GM23248 (cell line): ENCODE measurements around the gene EFCC1. TPM values are rescaled to one million over a fixed set of nuclear protein-coding genes. Genes with fewer than 3 reads are reported as not detected.

Source experiments
- DNase-seq: peaks from one replicate; pipeline ENCODE4 v3.0.0-alpha.2; 2015
- H2AFZ ChIP-seq: fragments of 200-600 bp; sonication (generic); 2 replicates; pipeline ENCODE4 v1.6.1; 2016; ENCODE audit warnings: antibody characterized with exemption
- H3F3A ChIP-seq: fragments of 200-600 bp; sonication (generic); 2 replicates; pipeline ENCODE4 v1.6.1; 2016; ENCODE audit warnings: mild to moderate bottlenecking, antibody characterized with exemption, mixed run types; ENCODE audit not compliant: insufficient read depth
- H3K27ac ChIP-seq: fragments of 200-600 bp; sonication (generic); 2 replicates; pipeline ENCODE4 v1.5.1; 2016; ENCODE audit warnings: mild to moderate bottlenecking
- H3K27me3 ChIP-seq: fragments of 200-600 bp; sonication (generic); replicated peaks from 2 replicates; pipeline ENCODE4 v1.6.1; 2016; ENCODE audit warnings: mild to moderate bottlenecking; ENCODE audit not compliant: insufficient read depth
- H3K36me3 ChIP-seq: fragments of 200-600 bp; sonication (generic); 2 replicates; pipeline ENCODE4 v1.6.1; 2016; ENCODE audit warnings: low read depth, mild to moderate bottlenecking
- H3K4me1 ChIP-seq: fragments of 200-600 bp; sonication (generic); 2 replicates; pipeline ENCODE4 v1.6.1; 2016; ENCODE audit warnings: mild to moderate bottlenecking; ENCODE audit not compliant: insufficient read depth
- H3K4me2 ChIP-seq: fragments of 200-600 bp; sonication (generic); one replicate; pipeline ENCODE4 v1.6.1; 2016; ENCODE audit warnings: mild to moderate bottlenecking; ENCODE audit not compliant: unreplicated experiment
- H3K4me3 ChIP-seq: fragments of 200-600 bp; sonication (generic); 2 replicates; pipeline ENCODE4 v1.5.1; 2016; ENCODE audit warnings: mild to moderate bottlenecking
- H3K79me2 ChIP-seq: fragments of 200-600 bp; sonication (generic); 2 replicates; pipeline ENCODE4 v1.6.1; 2016; ENCODE audit warnings: mild to moderate bottlenecking; ENCODE audit not compliant: insufficient read depth
- H3K9ac ChIP-seq: fragments of 200-600 bp; sonication (generic); 2 replicates; pipeline ENCODE4 v1.6.1; 2016; ENCODE audit warnings: mild to moderate bottlenecking
- H3K9me2 ChIP-seq: fragments of 200-600 bp; sonication (generic); 2 replicates; pipeline ENCODE4 v1.6.1; 2016; ENCODE audit warnings: mixed run types, mild to moderate bottlenecking, moderate library complexity; ENCODE audit not compliant: insufficient read depth
- H3K9me3 ChIP-seq: fragments of 200-600 bp; sonication (generic); one replicate; pipeline ENCODE4 v1.6.1; 2017; ENCODE audit warnings: low read depth
- H4K20me1 ChIP-seq: fragments of 200-600 bp; sonication (generic); 2 replicates; pipeline ENCODE4 v1.6.0; 2016; ENCODE audit not compliant: insufficient read depth
- EZH2 ChIP-seq: fragments of 200-600 bp; sonication (generic); IDR thresholded peaks from 2 replicates; pipeline ENCODE4 v1.6.1; 2018; ENCODE audit warnings: antibody characterized with exemption, mild to moderate bottlenecking; ENCODE audit not compliant: insufficient read depth, poor library complexity, severe bottlenecking
- EZH2phosphoT487 ChIP-seq: fragments of 200-600 bp; sonication (generic); IDR thresholded peaks from 2 replicates; pipeline ENCODE4 v1.6.1; 2018; ENCODE audit warnings: antibody characterized with exemption, moderate library complexity, mild to moderate bottlenecking, low read depth; ENCODE audit not compliant: insufficient read depth
- WGBS, 2 experiments: methylation state at CpG; one replicate each; pipeline ENCODE4 v1.1.6; 2015 to 2017; ENCODE audit warnings: low lambda C conversion rate in 2 of 2, low coverage in 1 of 2; ENCODE audit errors: missing lambda C conversion rate in 2 of 2; 5-methylcytosine and 5-hydroxymethylcytosine counted together
- in situ Hi-C: fragments of 300-500 bp; cut with MboI; formaldehyde crosslinking; loops from 2 replicates; pipeline ENCODE4 v1.15.0; 2020
- polyA plus RNA-seq: library from polyadenylated mRNA; unstranded; fragments of >200 nt; fragmentation: Nextera tagmentation; extraction: Ambion mirVana; gene quantifications from 2 replicates; pipeline ENCODE4 v1.2.1, GENCODE V29; 2016
- total RNA-seq: library from RNA; depleted of rRNA; stranded (reverse); fragments of >200 nt; shearing (Covaris generic); gene quantifications from 2 replicates; pipeline ENCODE4 v1.2.3, GENCODE V29; 2014

EFCC1 gene
- total and polyA plus RNA-seq, 2 experiments from 2014 or later, result not detected

- H3K79me2 ChIP-seq, result no peaks in the 10 kb centered on the region
- no peaks in the 10 kb centered on the region for H3K4me1 ChIP-seq
- H3K9me3 ChIP-seq, result no peaks in the 10 kb centered on the region
- H4K20me1 ChIP-seq, result no peaks in the 10 kb centered on the region
- TF ChIP-seq EZH2 (no peak), EZH2phosphoT487 (no peak)
- no peak overlapping the region for H3K9ac ChIP-seq
- peaks cover 39% of the 10 kb centered on the region for H3K27me3 ChIP-seq
- H3K4me3 ChIP-seq, result no peak overlapping the region
- no peaks in the 10 kb centered on the region for H3F3A ChIP-seq
- DNase-seq, result no peak
- no peak overlapping the region for H3K4me2 ChIP-seq
- H3K27ac ChIP-seq, result no peak overlapping the region
- H3K36me3 ChIP-seq, result no peaks in the 10 kb centered on the region
- in situ Hi-C loops, result no loop called here
- no peak overlapping the region for H2AFZ ChIP-seq
- no peaks in the 10 kb centered on the region for H3K9me2 ChIP-seq
- WGBS, 2 experiments, result 76 to 80% methylated on average over 14 of the region's 14 CpGs
Observed at GRCh38 chr3:129016720-129017483, 15.8 kb downstream of the EFCC1 start.

DNA sequence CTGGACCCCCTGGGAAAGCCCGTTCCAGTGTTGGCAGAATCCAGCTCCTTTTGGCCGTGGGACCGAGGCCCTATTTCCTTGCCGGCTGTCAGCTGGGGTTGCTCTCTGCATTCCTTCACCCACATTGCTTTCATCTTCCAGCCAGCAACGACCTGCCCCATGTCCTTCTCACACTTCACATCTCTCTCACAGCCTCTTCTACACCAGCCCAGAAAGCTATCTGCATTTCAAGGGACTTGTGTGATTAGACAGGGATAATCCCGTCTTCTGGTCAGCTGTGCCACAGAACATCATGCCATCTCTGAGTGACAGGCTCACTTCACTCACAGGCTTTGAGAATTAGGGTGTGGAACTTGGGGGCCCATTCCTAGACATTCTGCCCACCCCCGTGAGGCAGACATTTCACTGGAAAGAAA lies 16.4 kb downstream of the EFCC1 start:
- Histone ChIP-seq H3K9ac (no peak overlapping the region), H3K4me1 (no peaks in the 10 kb centered on the region), H3K9me2 (no peaks in the 10 kb centered on the region), H4K20me1 (no peaks in the 10 kb centered on the region), H3K27me3 (peaks cover 40% of the 10 kb centered on the region), H3F3A (no peaks in the 10 kb centered on the region), H3K36me3 (no peaks in the 10 kb centered on the region), H3K27ac (no peak overlapping the region), H3K79me2 (no peaks in the 10 kb centered on the region), H2AFZ (no peak overlapping the region), H3K4me3 (no peak overlapping the region), H3K4me2 (no peak overlapping the region), H3K9me3 (no peaks in the 10 kb centered on the region)
- WGBS, 2 experiments, result 54 to 56% methylated on average over 7 of the region's 7 CpGs
- no peak for TF ChIP-seq EZH2
- TF ChIP-seq EZH2phosphoT487, result no peak
- no peak for DNase-seq
- in situ Hi-C loops, result no loop called here

DNA sequence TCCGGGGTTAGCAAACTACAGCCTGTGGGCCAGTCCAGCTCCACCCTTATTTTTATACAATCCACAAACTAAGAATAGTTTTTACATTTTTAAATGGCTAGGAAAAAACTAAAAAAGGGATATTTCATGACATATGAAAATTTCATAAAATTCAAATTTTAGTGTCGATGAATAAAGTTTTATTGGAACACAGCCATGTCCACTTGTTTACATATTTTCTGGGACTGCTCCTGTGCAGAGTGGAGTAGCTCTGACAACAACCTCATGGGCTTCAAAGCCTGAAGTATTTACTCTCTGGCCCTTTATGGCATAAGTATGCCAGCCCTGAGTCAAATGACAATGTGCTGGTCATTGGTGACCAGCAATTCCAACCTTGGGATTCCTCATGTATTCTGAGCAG lies 17.2 kb downstream of the EFCC1 start:
- DNase-seq, result no peak
- H3K9ac ChIP-seq, result no peak overlapping the region
- no peaks in the 10 kb centered on the region for H3K79me2 ChIP-seq
- H3K4me1 ChIP-seq, result no peaks in the 10 kb centered on the region
- H3K36me3 ChIP-seq, result no peaks in the 10 kb centered on the region
- no peak overlapping the region for H3K4me2 ChIP-seq
- H3K27ac ChIP-seq, result no peak overlapping the region
- no peaks in the 10 kb centered on the region for H3F3A ChIP-seq
- 30 to 32% methylated on average over 2 of the region's 2 CpGs for WGBS, 2 experiments
- no peak overlapping the region for H3K4me3 ChIP-seq
- in situ Hi-C loops, result no loop called here
- TF ChIP-seq EZH2 (no peak), EZH2phosphoT487 (no peak)
- no peaks in the 10 kb centered on the region for H3K9me2 ChIP-seq
- H3K27me3 ChIP-seq, result peaks cover 47% of the 10 kb centered on the region
- no peaks in the 10 kb centered on the region for H4K20me1 ChIP-seq
- H2AFZ ChIP-seq, result no peak overlapping the region
- H3K9me3 ChIP-seq, result no peaks in the 10 kb centered on the region

- WGBS, 2 experiments, result 71 to 75% methylated on average over 9 of the region's 9 CpGs
- H3K27ac ChIP-seq, result no peak overlapping the region
- H3K36me3 ChIP-seq, result no peaks in the 10 kb centered on the region
- in situ Hi-C loops, result no loop called here
- H2AFZ ChIP-seq, result no peak overlapping the region
- DNase-seq, result no peak
- H4K20me1 ChIP-seq, result no peaks in the 10 kb centered on the region
- TF ChIP-seq EZH2phosphoT487 (no peak), EZH2 (no peak)
- no peak overlapping the region for H3K4me3 ChIP-seq
- no peaks in the 10 kb centered on the region for H3K9me2 ChIP-seq
- H3K27me3 ChIP-seq, result peaks cover 47% of the 10 kb centered on the region
- H3F3A ChIP-seq, result no peaks in the 10 kb centered on the region
- no peak overlapping the region for H3K4me2 ChIP-seq
- H3K79me2 ChIP-seq, result no peaks in the 10 kb centered on the region
- H3K4me1 ChIP-seq, result no peaks in the 10 kb centered on the region
- H3K9ac ChIP-seq, result no peak overlapping the region
- H3K9me3 ChIP-seq, result no peaks in the 10 kb centered on the region
Observed at GRCh38 chr3:129018751-129019150, 17.6 kb downstream of the EFCC1 start.

DNA sequence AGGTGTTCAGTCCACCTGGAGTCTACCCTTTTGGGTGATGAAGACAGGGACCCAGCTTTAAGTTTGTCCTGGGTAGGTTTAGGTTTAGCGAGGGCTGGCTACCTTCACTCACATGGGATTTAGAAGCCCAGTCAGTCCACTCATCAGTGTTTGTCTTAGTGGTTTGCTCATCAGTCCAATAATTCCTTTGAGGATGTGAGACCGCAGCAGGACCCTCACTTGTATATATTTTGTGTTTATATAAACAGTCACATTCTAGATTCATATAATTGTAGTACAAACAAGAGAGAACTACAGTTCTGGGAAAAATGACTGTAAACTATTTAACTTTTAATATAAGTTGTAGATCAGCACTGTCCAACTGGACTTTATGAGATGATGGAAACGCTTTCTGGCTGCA lies 18.2 kb downstream of the EFCC1 start:
- no peak for DNase-seq
- Histone ChIP-seq H3K27ac (no peak overlapping the region), H3K4me2 (no peak overlapping the region), H3K9me2 (no peaks in the 10 kb centered on the region), H4K20me1 (no peaks in the 10 kb centered on the region), H3K9me3 (no peaks in the 10 kb centered on the region), H3F3A (no peaks in the 10 kb centered on the region), H3K4me1 (no peaks in the 10 kb centered on the region), H2AFZ (no peak overlapping the region), H3K36me3 (no peaks in the 10 kb centered on the region), H3K9ac (no peak overlapping the region), H3K27me3 (peaks cover 49% of the 10 kb centered on the region), H3K4me3 (no peak overlapping the region), H3K79me2 (no peaks in the 10 kb centered on the region)
- no peak for TF ChIP-seq EZH2phosphoT487
- TF ChIP-seq EZH2, result no peak
- WGBS, 2 experiments, result 74 to 76% methylated on average over 3 of the region's 3 CpGs
- in situ Hi-C loops, result no loop called here
